ENCODE data around the gene MXI1. TPM values are rescaled to one million over a fixed set of nuclear protein-coding genes. Genes with fewer than 3 reads are reported as not detected.
"Not testable (repeated sequence)": the region's sequence is repeated elsewhere in the genome, so short reads cannot be mapped to it uniquely, and the experiment has no call there.

MXI1 gene
- total RNA-seq, 1 donor from 2014 or later: 20.0 TPM

DNA sequence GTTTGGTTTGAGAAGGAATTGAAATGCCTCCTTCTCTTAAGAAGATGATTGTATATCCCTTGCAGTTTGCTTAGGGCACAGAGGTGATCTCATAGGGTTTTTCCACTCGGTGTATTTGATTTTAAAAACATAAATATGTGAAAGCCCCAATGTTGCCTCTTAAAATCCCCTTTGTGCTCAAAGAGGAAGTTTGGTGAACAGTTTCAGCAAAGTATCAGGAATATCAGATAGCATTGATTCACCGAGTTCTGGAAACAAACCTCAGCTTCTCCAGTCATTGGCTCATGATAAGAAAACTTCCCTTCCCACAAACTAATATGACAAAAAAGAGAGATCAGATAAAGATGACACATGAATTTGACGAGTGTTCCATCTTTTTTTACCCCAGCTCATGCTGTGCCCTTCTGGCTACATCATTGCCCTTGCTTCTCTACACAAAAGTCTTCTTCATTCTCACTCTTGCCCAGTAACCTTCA lies 117.4 kb downstream of the MXI1 start:
- DNase-seq (ENCODE audit: low read depth): no peak
- H3K4me3 ChIP-seq (ENCODE audit: low read depth, low read length): no peak overlapping the region
- TF ChIP-seq, protein P1, sequence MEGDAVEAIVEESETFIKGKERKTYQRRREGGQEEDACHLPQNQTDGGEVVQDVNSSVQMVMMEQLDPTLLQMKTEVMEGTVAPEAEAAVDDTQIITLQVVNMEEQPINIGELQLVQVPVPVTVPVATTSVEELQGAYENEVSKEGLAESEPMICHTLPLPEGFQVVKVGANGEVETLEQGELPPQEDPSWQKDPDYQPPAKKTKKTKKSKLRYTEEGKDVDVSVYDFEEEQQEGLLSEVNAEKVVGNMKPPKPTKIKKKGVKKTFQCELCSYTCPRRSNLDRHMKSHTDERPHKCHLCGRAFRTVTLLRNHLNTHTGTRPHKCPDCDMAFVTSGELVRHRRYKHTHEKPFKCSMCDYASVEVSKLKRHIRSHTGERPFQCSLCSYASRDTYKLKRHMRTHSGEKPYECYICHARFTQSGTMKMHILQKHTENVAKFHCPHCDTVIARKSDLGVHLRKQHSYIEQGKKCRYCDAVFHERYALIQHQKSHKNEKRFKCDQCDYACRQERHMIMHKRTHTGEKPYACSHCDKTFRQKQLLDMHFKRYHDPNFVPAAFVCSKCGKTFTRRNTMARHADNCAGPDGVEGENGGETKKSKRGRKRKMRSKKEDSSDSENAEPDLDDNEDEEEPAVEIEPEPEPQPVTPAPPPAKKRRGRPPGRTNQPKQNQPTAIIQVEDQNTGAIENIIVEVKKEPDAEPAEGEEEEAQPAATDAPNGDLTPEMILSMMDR (IDR thresholded peaks at IDR 0.05; ENCODE audit: insufficient read depth, low read length, poor library complexity, severe bottlenecking): no peak
- H3K36me3 ChIP-seq (ENCODE audit: control insufficient read depth, insufficient read depth, low read length): no peaks in the 10 kb centered on the region
- H3K27me3 ChIP-seq (ENCODE audit: control insufficient read depth, insufficient read depth, low read length): no peaks in the 10 kb centered on the region

GRCh38 chr10:110326351-110327032 lies 119.1 kb downstream of the MXI1 start:
- DNase-seq (ENCODE audit: low read depth): peak; percentile 81
- TF ChIP-seq, protein P1 (IDR thresholded peaks at IDR 0.05; ENCODE audit: insufficient read depth, low read length, poor library complexity, severe bottlenecking): no peak

DNA sequence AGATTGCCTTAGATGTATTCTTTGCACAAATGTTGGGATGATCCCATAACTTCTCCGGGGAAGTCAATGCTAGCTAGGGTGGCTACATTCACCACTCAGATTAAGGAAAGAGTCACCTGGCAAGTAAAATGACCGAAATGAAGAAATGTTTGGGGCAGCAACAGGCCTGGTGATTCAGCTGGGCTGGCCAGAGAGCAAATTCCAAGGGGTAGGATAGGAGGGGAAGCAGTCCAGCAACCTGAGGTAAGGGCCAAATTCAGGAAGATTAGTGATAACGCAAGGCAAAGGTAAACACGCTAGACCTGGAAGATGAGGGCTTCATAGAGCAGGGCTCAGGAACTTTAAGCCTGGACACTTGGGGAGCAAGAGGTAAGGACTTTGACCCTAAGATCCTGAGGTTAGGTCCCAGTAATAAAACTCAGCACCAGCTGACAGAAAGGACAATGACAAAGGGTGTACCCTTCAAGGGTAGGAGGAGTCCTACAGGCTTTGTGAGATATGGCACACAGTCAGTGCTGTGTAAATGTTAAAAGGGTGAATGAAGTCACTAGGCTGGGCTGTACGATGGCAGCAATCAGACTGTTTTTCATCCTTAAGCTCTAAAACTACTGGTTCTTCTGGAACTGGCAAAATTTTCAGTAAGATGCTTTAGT lies 120.0 kb downstream of the MXI1 start:
- Histone ChIP-seq H3K27me3 (ENCODE audit: control insufficient read depth, insufficient read depth, low read length) (no peaks in the 10 kb centered on the region), H3K36me3 (ENCODE audit: control insufficient read depth, insufficient read depth, low read length) (no peaks in the 10 kb centered on the region), H3K4me3 (ENCODE audit: low read depth, low read length) (no peak overlapping the region)
- TF ChIP-seq, protein P1 (IDR thresholded peaks at IDR 0.05; ENCODE audit: insufficient read depth, low read length, poor library complexity, severe bottlenecking): no peak
- DNase-seq (ENCODE audit: low read depth): no peak

More at GRCh38 chr10:110326351-110327032, 119.1 kb downstream of the MXI1 start:
- no peak overlapping the region for H3K4me3 ChIP-seq (ENCODE audit: low read depth, low read length)
- no peaks in the 10 kb centered on the region for H3K27me3 ChIP-seq (ENCODE audit: control insufficient read depth, insufficient read depth, low read length)
- H3K36me3 ChIP-seq (ENCODE audit: control insufficient read depth, insufficient read depth, low read length): no peaks in the 10 kb centered on the region

DNA sequence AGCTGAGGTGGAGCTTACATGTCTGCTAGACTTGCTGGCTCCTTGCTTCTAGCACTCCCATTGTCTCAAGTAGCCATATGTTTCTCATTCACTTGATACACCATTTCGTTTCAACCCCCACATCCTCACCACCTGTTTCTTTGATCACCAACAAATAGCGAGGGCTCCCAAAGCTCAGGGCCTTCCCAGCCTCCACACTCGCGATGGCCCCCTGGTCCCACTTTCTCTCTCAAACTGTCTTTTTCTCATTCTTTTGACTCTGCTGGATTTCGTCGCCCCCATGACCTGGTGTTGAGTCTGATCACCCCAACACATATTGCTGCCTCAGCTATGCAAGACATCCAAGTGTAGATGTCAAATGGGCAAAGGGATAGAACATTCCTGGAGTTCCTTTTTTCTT lies 123.3 kb downstream of the MXI1 start:
- no peaks in the 10 kb centered on the region for H3K27me3 ChIP-seq (ENCODE audit: control insufficient read depth, insufficient read depth, low read length)
- no peak overlapping the region for H3K4me3 ChIP-seq (ENCODE audit: low read depth, low read length)
- no peaks in the 10 kb centered on the region for H3K36me3 ChIP-seq (ENCODE audit: control insufficient read depth, insufficient read depth, low read length)
- TF ChIP-seq, protein P1 (IDR thresholded peaks at IDR 0.05; ENCODE audit: insufficient read depth, low read length, poor library complexity, severe bottlenecking): no peak
- no peak for DNase-seq (ENCODE audit: low read depth)

DNA sequence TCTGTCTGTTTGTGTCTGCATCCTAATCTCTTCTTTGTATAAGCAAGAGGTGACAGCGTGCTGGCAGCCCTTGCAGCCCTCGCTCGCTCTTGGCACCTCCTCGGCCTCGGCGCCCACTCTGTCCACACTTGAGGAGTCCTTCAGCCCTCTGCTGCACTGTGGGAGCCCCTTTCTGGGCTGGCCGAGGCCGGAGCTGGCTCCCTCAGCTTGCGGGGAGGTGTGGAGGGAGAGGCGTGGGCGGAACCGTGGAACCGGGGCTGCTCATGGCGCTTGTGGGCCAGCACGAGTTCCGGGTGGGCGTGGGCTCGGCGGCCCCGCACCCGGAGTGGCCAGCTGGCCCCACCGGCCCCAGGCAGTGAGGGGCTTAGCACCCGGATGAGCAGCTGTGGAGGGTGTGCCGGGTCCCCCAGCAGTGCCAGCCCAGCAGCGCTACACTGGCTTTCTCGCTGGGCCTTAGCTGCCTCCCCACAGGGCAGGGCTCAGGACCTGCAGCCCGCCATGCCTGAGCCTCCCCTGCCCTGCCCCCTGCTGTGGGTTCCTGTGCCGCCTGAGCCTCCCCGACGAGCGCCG lies 123.9 kb downstream of the MXI1 start:
- not testable (repeated sequence) for DNase-seq (ENCODE audit: low read depth); H3K27me3 ChIP-seq (ENCODE audit: control insufficient read depth, insufficient read depth, low read length); H3K36me3 ChIP-seq (ENCODE audit: control insufficient read depth, insufficient read depth, low read length); H3K4me3 ChIP-seq (ENCODE audit: low read depth, low read length)

DNA sequence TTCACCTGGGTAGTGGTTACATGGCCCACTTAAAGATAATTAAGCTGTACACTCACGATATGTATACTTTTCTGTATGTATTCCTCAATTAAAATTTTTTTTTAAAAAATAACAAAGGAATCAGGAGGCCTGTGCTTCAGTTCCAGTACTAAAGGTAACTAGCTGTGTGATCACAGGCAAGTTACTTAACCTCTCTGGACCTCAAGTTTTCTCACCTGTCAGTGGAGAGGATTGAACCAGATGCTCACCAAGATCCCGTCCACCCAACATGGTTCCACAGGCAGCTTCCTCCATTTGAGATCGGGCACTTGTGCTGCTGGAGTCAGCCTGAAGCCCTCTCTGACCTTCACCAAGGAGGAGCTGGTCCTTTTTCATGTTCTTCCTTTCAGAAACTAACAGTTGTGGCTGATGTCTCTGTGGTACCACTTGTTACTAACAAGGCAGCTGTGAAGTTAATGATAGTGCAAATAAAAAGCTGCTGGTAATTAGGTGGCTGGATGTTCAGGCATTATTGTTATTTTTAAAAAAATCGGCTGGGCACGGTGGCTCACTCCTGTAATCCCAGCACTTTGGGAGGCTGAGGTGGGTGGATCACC lies 126.8 kb downstream of the MXI1 start:
- TF ChIP-seq, protein P1 (IDR thresholded peaks at IDR 0.05; ENCODE audit: insufficient read depth, low read length, poor library complexity, severe bottlenecking): no peak
- H3K27me3 ChIP-seq (ENCODE audit: control insufficient read depth, insufficient read depth, low read length): no peaks in the 10 kb centered on the region
- no peak for DNase-seq (ENCODE audit: low read depth)

More for the DNA sequence above, 126.8 kb downstream of the MXI1 start:
- no peaks in the 10 kb centered on the region for H3K36me3 ChIP-seq (ENCODE audit: control insufficient read depth, insufficient read depth, low read length)
- no peak overlapping the region for H3K4me3 ChIP-seq (ENCODE audit: low read depth, low read length)

All from kidney epithelial cell (primary cell).